Hematopoietic multipotent progenitor cell treated with erythropoietin and hydrocortisone succinate and interleukin-3 and kit ligand, for 17 days (in vitro differentiated cells): Measurements from ENCODE around the gene S1PR5.
A peak's percentile ranks its signal among the peaks of the same experiment; 100 is the strongest.
"Not testable (repeated sequence)": the region's sequence is repeated elsewhere in the genome, so short reads cannot be mapped to it uniquely, and the experiment has no call there.

Experiments used
- DNase-seq: peaks from one replicate; pipeline ENCODE4 v3.0.0-alpha.2; 2015; ENCODE audit warnings: low spot score

S1PR5 gene

GRCh38 chr19:10544242-10544752 lies 27.1 kb upstream of the S1PR5 start:
- DNase-seq, result peak; percentile 75

GRCh38 chr19:10543420-10544241 lies 26.4 kb upstream of the S1PR5 start, which contains the start of gene ATG4D:
TSS of gene ATG4D (plus strand) at chr19:10543904. CDS start at chr19:10544091, 187 bp downstream.
- DNase-seq, result peak; percentile 98

- DNase-seq, result no peak
Measured at GRCh38 chr19:10543059-10543419, 25.8 kb upstream of the S1PR5 start.

GRCh38 chr19:10539016-10539415 lies 21.8 kb upstream of the S1PR5 start:
- not testable (repeated sequence) for DNase-seq

- DNase-seq, result no peak
Measured at GRCh38 chr19:10538204-10538983, 21.1 kb upstream of the S1PR5 start.

GRCh38 chr19:10537668-10538067 lies 20.4 kb upstream of the S1PR5 start:
- DNase-seq, result no peak

GRCh38 chr19:10535613-10536012 lies 18.4 kb upstream of the S1PR5 start:
- no peak for DNase-seq

- no peak for DNase-seq
Measured at GRCh38 chr19:10533646-10534386, 16.6 kb upstream of the S1PR5 start.

GRCh38 chr19:10532457-10532856 lies 15.2 kb upstream of the S1PR5 start:
- DNase-seq, result no peak

- not testable (repeated sequence) for DNase-seq
Measured at GRCh38 chr19:10526887-10527286, 9.6 kb upstream of the S1PR5 start.

- DNase-seq, result no peak
Measured at GRCh38 chr19:10525636-10526035, 8.4 kb upstream of the S1PR5 start.

GRCh38 chr19:10523135-10523636 lies 5.9 kb upstream of the S1PR5 start:
- no peak for DNase-seq

GRCh38 chr19:10521461-10522171 lies 4.4 kb upstream of the S1PR5 start:
- DNase-seq, result no peak

- DNase-seq, result no peak
Measured at GRCh38 chr19:10520652-10521318, 3.5 kb upstream of the S1PR5 start.

GRCh38 chr19:10519421-10519820 lies 2.2 kb upstream of the S1PR5 start:
- no peak for DNase-seq

- DNase-seq, result no peak
Measured at GRCh38 chr19:10518444-10519361, 1.5 kb upstream of the S1PR5 start.

GRCh38 chr19:10517760-10518443 lies 655 bp upstream of the S1PR5 start:
- DNase-seq, result no peak

- DNase-seq, result no peak
Measured at GRCh38 chr19:10516671-10517286, 468 bp downstream of the S1PR5 start.

- no peak for DNase-seq
Measured at GRCh38 chr19:10516064-10516385, 1.2 kb downstream of the S1PR5 start.
